ENCODE data around the gene CACNB2.

DNA sequence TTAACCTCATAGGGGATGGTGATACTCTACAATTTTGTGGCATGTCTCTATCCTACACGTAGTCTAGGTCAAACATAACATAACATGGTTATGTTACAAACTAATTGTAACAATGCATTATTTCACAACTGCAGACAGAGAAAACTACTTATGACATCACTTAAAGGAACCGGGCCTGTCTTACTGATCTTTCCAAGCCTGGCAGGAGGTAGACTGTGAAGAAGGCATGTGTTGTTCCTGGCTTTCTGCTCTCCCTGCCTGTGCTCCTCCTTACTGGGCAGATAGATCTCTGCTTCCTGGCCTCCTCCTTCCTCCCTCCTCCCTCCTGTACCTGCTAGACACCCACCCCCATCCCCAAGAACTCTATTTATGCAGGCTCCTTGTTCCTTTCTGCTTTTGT lies 5.4 kb downstream of the CACNB2 start:
- TF ChIP-seq, protein P1, sequence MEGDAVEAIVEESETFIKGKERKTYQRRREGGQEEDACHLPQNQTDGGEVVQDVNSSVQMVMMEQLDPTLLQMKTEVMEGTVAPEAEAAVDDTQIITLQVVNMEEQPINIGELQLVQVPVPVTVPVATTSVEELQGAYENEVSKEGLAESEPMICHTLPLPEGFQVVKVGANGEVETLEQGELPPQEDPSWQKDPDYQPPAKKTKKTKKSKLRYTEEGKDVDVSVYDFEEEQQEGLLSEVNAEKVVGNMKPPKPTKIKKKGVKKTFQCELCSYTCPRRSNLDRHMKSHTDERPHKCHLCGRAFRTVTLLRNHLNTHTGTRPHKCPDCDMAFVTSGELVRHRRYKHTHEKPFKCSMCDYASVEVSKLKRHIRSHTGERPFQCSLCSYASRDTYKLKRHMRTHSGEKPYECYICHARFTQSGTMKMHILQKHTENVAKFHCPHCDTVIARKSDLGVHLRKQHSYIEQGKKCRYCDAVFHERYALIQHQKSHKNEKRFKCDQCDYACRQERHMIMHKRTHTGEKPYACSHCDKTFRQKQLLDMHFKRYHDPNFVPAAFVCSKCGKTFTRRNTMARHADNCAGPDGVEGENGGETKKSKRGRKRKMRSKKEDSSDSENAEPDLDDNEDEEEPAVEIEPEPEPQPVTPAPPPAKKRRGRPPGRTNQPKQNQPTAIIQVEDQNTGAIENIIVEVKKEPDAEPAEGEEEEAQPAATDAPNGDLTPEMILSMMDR (IDR thresholded peaks at IDR 0.05) = no peak
- TF ChIP-seq POLR2A (IDR thresholded peaks at IDR 0.05) = no peak
